CD1c-positive myeloid dendritic cell (primary cell): ENCODE measurements around the gene MAP3K10.
"Not testable (repeated sequence)": the region's sequence is repeated elsewhere in the genome, so short reads cannot be mapped to it uniquely, and the experiment has no call there.

Experiments used
- DNase-seq: peaks from one replicate; pipeline ENCODE4 v3.0.0-alpha.2; 2016; ENCODE audit errors: extremely low spot score

Gene MAP3K10

GRCh38 chr19:40217027-40217810 is 26.0 kb downstream of the MAP3K10 start:
- DNase-seq, result peak; percentile 13

- DNase-seq, result peak; percentile 41
Measured at GRCh38 chr19:40217934-40218890, 27.0 kb downstream of the MAP3K10 start, which contains the start of gene TTC9B. Gene TTC9B, minus strand, starts transcription at chr19:40218384. Its CDS starts 3 bp downstream, at chr19:40218381.

- DNase-seq, result not testable (repeated sequence)
Measured at GRCh38 chr19:40219029-40219428, 27.8 kb downstream of the MAP3K10 start.

- peak; percentile 31 for DNase-seq
Measured at GRCh38 chr19:40219721-40220276, 28.6 kb downstream of the MAP3K10 start.

GRCh38 chr19:40220674-40221073 is 29.4 kb downstream of the MAP3K10 start:
- no peak for DNase-seq

- peak; percentile 95 for DNase-seq
Measured at GRCh38 chr19:40221858-40222619, 30.8 kb downstream of the MAP3K10 start.

GRCh38 chr19:40223135-40223822 is 32.1 kb downstream of the MAP3K10 start:
- DNase-seq, result no peak

GRCh38 chr19:40224342-40225150 is 33.3 kb downstream of the MAP3K10 start:
- DNase-seq, result no peak

GRCh38 chr19:40225440-40226305 is 34.4 kb downstream of the MAP3K10 start:
- DNase-seq, result no peak

- DNase-seq, result no peak
Measured at GRCh38 chr19:40228346-40228745, 37.1 kb downstream of the MAP3K10 start.

GRCh38 chr19:40228863-40229262 is 37.6 kb downstream of the MAP3K10 start:
- no peak for DNase-seq

- DNase-seq, result no peak
Measured at GRCh38 chr19:40229484-40229883, 38.3 kb downstream of the MAP3K10 start.

GRCh38 chr19:40229926-40230417 is 38.7 kb downstream of the MAP3K10 start:
- DNase-seq, result no peak

GRCh38 chr19:40231057-40231456 is 39.8 kb downstream of the MAP3K10 start:
- DNase-seq, result no peak

- no peak for DNase-seq
Measured at GRCh38 chr19:40231544-40232424, 40.6 kb downstream of the MAP3K10 start.

- no peak for DNase-seq
Measured at GRCh38 chr19:40232479-40232878, 41.3 kb downstream of the MAP3K10 start.

- no peak for DNase-seq
Measured at GRCh38 chr19:40232949-40233810, 42.0 kb downstream of the MAP3K10 start.
